CD14-positive monocyte (primary cell): ENCODE measurements around the gene CYSLTR2. TPM values are rescaled to one million over a fixed set of nuclear protein-coding genes. Genes with fewer than 3 reads are reported as not detected.
A peak's percentile ranks its signal among the peaks of the same experiment; 100 is the strongest.

ENCODE experiments used
- DNase-seq, 3 donors: peaks; one replicate each; pipeline ENCODE4 v3.0.0-alpha.2; 2011 to 2022
- H2AFZ ChIP-seq: 2 replicates; pipeline ENCODE4 v1.6.0; 2012; ENCODE audit warnings: mild to moderate bottlenecking, low read depth, low read length, inconsistent platforms; ENCODE audit not compliant: insufficient read depth, poor library complexity, severe bottlenecking
- H3K27ac ChIP-seq, 2 donors: 1 replicate in 1 of 2; 2 replicates in 1 of 2; pipeline ENCODE4 v1.5.1; 2012 to 2013; ENCODE audit warnings: low read length in 2 of 2, control low read depth in 1 of 2, inconsistent platforms in 1 of 2, low read depth in 1 of 2, mild to moderate bottlenecking in 1 of 2
- H3K27me3 ChIP-seq, 2 donors: one replicate each; pipeline versions ENCODE4 v1.6.0 to v1.6.1; 2011 to 2013; ENCODE audit warnings: low read length in 2 of 2; ENCODE audit not compliant: control insufficient read depth in 2 of 2, insufficient read depth in 2 of 2
- H3K36me3 ChIP-seq, 2 donors: replicated peaks in 1 of 2; 1 replicate in 1 of 2; 2 replicates in 1 of 2; pipeline versions ENCODE4 v1.5.1 to v1.6.1; 2012 to 2013; ENCODE audit warnings: low read length in 2 of 2, control low read depth in 1 of 2, inconsistent platforms in 1 of 2, mild to moderate bottlenecking in 1 of 2; ENCODE audit not compliant: insufficient read depth in 2 of 2, control insufficient read depth in 1 of 2
- H3K4me1 ChIP-seq, 2 donors: 1 replicate in 1 of 2; 2 replicates in 1 of 2; pipeline versions ENCODE4 v1.5.1 to v1.6.1; 2012 to 2013; ENCODE audit warnings: low read length in 2 of 2, control low read depth in 1 of 2, inconsistent platforms in 1 of 2, mild to moderate bottlenecking in 1 of 2, moderate library complexity in 1 of 2; ENCODE audit not compliant: insufficient read depth in 2 of 2, control insufficient read depth in 1 of 2
- H3K4me2 ChIP-seq: replicated peaks from 2 replicates; pipeline ENCODE3; 2012; ENCODE audit warnings: low read length, moderate library complexity, mild to moderate bottlenecking; ENCODE audit not compliant: poor library complexity, severe bottlenecking; ENCODE audit errors: extremely low read depth
- H3K4me3 ChIP-seq, 3 experiments: fragments of 200-600 bp in 1 of 3; sonication (generic) in 1 of 3; replicated peaks in 1 of 3; 1 replicate in 2 of 3; 2 replicates in 1 of 3; pipeline ENCODE4 v1.5.1; 2011 to 2013; ENCODE audit warnings: low read length in 3 of 3, mild to moderate bottlenecking in 3 of 3, control low read depth in 2 of 3, low read depth in 2 of 3, inconsistent platforms in 1 of 3, moderate library complexity in 1 of 3
- H3K79me2 ChIP-seq: 2 replicates; pipeline ENCODE4 v1.6.0; 2012; ENCODE audit warnings: mild to moderate bottlenecking, control low read depth, inconsistent platforms, low read length, moderate library complexity; ENCODE audit not compliant: insufficient read depth
- H3K9ac ChIP-seq: 2 replicates; pipeline ENCODE4 v1.6.0; 2017; ENCODE audit warnings: low read length, mild to moderate bottlenecking; ENCODE audit not compliant: insufficient read depth, poor library complexity, severe bottlenecking
- H3K9me3 ChIP-seq, 2 donors: replicated peaks in 1 of 2; 1 replicate in 1 of 2; 2 replicates in 1 of 2; pipeline versions ENCODE4 v1.5.1 to v1.6.1; 2012 to 2013; ENCODE audit warnings: low read length in 2 of 2, control low read depth in 1 of 2; ENCODE audit not compliant: control insufficient read depth in 1 of 2, insufficient read depth in 1 of 2
- H4K20me1 ChIP-seq: 2 replicates; pipeline ENCODE4 v1.6.0; 2012; ENCODE audit warnings: mild to moderate bottlenecking, low read length, control low read depth, moderate library complexity; ENCODE audit not compliant: insufficient read depth
- H3K27ac Mint-ChIP-seq, 7 donors: one replicate each; pipeline ENCODE4 v1.8.0; 2020; ENCODE audit warnings: mild to moderate bottlenecking in 7 of 7, mixed read lengths in 7 of 7, moderate library complexity in 6 of 7, inconsistent platforms in 2 of 7
- H3K27me3 Mint-ChIP-seq, 3 donors: one replicate each; pipeline ENCODE4 v1.8.0; 2021 to 2022; ENCODE audit warnings: low read depth in 3 of 3, mild to moderate bottlenecking in 3 of 3, mixed read lengths in 3 of 3, moderate library complexity in 3 of 3, inconsistent platforms in 1 of 3
- H3K36me3 Mint-ChIP-seq, 2 donors: one replicate each; pipeline ENCODE4 v1.8.0; 2020; ENCODE audit warnings: mixed read lengths in 2 of 2, inconsistent platforms in 1 of 2, mild to moderate bottlenecking in 1 of 2
- H3K4me1 Mint-ChIP-seq: one replicate; pipeline ENCODE4 v1.8.0; 2020; ENCODE audit warnings: mild to moderate bottlenecking, mixed read lengths
- H3K4me3 Mint-ChIP-seq, 2 donors: one replicate each; pipeline ENCODE4 v1.8.0; 2020; ENCODE audit warnings: mild to moderate bottlenecking in 2 of 2, mixed read lengths in 2 of 2, moderate library complexity in 1 of 2
- H3K9me3 Mint-ChIP-seq, 7 donors: one replicate each; pipeline ENCODE4 v1.8.0; 2020 to 2022; ENCODE audit warnings: mixed read lengths in 7 of 7, mild to moderate bottlenecking in 6 of 7, moderate library complexity in 6 of 7, inconsistent platforms in 2 of 7
- WGBS: methylation state at CpG from one replicate; pipeline ENCODE4 v1.1.5; 2013; ENCODE audit warnings: missing lambda C conversion rate; ENCODE audit not compliant: insufficient coverage; 5-methylcytosine and 5-hydroxymethylcytosine counted together
- intact Hi-C, 2 donors: fragments of 100-400 bp; cut with micrococcal nuclease; formaldehyde crosslinking; loops; one replicate each; pipeline versions ENCODE4 v1.15.0 to v1.15.1; 2023
- polyA plus RNA-seq, 3 donors: library from polyadenylated mRNA; depleted of rRNA in 1 of 3; unstranded in 2 of 3; stranded (reverse) in 1 of 3; fragments of 300-500 nt in 2 of 3; fragments of >200 nt in 1 of 3; fragmentation: Illumina TruSeq in 2 of 3; gene quantifications; 1 replicate in 2 of 3; 2 replicates in 1 of 3; pipeline ENCODE4 v1.2.3, GENCODE V29; 2012 to 2021
- TF ChIP-seq, protein P1 (sequence below): fragments of 200-600 bp; IDR thresholded peaks from one replicate; pipeline ENCODE4 v1.8.0; 2022; ENCODE audit warnings: antibody characterized with exemption, mild to moderate bottlenecking

The CYSLTR2 gene
- polyA plus RNA-seq, 3 donors: 1.9 to 6.5 (median 4.1) TPM

- peaks cover 0 to 3% of the 10 kb centered on the region in 2 donors for H3K36me3 Mint-ChIP-seq
- Histone ChIP-seq H3K9me3 (no peaks in the 10 kb centered on the region), H3K36me3 (no peaks in the 10 kb centered on the region), H3K27me3 (no peaks in the 10 kb centered on the region), H4K20me1 (no peaks in the 10 kb centered on the region), H3K4me3 (no peak overlapping the region), H3K4me1 (peaks cover 9% of the 10 kb centered on the region in 2 donors), H2AFZ (no peak overlapping the region), H3K9ac (no peak overlapping the region), H3K27ac (no peak overlapping the region), H3K79me2 (no peaks in the 10 kb centered on the region), H3K4me2 (no peak overlapping the region)
- H3K9me3 Mint-ChIP-seq: peaks cover 2 to 5% (median 4%) of the 10 kb centered on the region in 7 donors
- peaks cover 0 to 2% (median 2%) of the 10 kb centered on the region in 3 donors for H3K27me3 Mint-ChIP-seq
- no peak overlapping the region for H3K4me3 Mint-ChIP-seq
- H3K27ac Mint-ChIP-seq: peak overlapping the region in 1 of 7 donors; percentile 41
- intact Hi-C loops: no loop called here
- DNase-seq: no peak
- peaks cover 18% of the 10 kb centered on the region for H3K4me1 Mint-ChIP-seq
- TF ChIP-seq, protein P1, sequence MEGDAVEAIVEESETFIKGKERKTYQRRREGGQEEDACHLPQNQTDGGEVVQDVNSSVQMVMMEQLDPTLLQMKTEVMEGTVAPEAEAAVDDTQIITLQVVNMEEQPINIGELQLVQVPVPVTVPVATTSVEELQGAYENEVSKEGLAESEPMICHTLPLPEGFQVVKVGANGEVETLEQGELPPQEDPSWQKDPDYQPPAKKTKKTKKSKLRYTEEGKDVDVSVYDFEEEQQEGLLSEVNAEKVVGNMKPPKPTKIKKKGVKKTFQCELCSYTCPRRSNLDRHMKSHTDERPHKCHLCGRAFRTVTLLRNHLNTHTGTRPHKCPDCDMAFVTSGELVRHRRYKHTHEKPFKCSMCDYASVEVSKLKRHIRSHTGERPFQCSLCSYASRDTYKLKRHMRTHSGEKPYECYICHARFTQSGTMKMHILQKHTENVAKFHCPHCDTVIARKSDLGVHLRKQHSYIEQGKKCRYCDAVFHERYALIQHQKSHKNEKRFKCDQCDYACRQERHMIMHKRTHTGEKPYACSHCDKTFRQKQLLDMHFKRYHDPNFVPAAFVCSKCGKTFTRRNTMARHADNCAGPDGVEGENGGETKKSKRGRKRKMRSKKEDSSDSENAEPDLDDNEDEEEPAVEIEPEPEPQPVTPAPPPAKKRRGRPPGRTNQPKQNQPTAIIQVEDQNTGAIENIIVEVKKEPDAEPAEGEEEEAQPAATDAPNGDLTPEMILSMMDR: no peak
- WGBS: 98% methylated on average over 4 of the region's 4 CpGs
Observed at GRCh38 chr13:48728876-48729275, 75.1 kb downstream of the CYSLTR2 start.

- H3K27ac Mint-ChIP-seq: peak overlapping the region in 2 of 7 donors; percentile 3 to 76
- WGBS: 87% methylated on average over 3 of the region's 4 CpGs
- H3K4me1 Mint-ChIP-seq: peaks cover 18% of the 10 kb centered on the region
- H3K27me3 ChIP-seq: no peaks in the 10 kb centered on the region
- H3K79me2 ChIP-seq: no peaks in the 10 kb centered on the region
- intact Hi-C loops: loop anchor here (5.0 to 10.0 kb wide), 3 partner anchors 37 to 75 kb away; partner anchors contain the start of gene CYSLTR2 (in 1 of the 2)
- H4K20me1 ChIP-seq: no peaks in the 10 kb centered on the region
- no peaks in the 10 kb centered on the region for H3K9me3 ChIP-seq
- DNase-seq: no peak
- peaks cover 0 to 3% of the 10 kb centered on the region in 2 donors for H3K36me3 Mint-ChIP-seq
- no peaks in the 10 kb centered on the region for H3K36me3 ChIP-seq
- no peak overlapping the region for H3K4me3 Mint-ChIP-seq
- peaks cover 0 to 5% (median 3%) of the 10 kb centered on the region in 7 donors for H3K9me3 Mint-ChIP-seq
- H3K9ac ChIP-seq: no peak overlapping the region
- no peak overlapping the region for H2AFZ ChIP-seq
- H3K27me3 Mint-ChIP-seq: peaks cover 0 to 2% (median 2%) of the 10 kb centered on the region in 3 donors
- H3K27ac ChIP-seq: no peak overlapping the region
- TF ChIP-seq, protein P1: no peak
- peaks cover 9% of the 10 kb centered on the region in 2 donors for H3K4me1 ChIP-seq
- no peak overlapping the region for H3K4me3 ChIP-seq
- no peak overlapping the region for H3K4me2 ChIP-seq
Observed at GRCh38 chr13:48729856-48730255, 76.1 kb downstream of the CYSLTR2 start.
